ENCODE data around the gene GBF1.
"Not testable (repeated sequence)": the region's sequence is repeated elsewhere in the genome, so short reads cannot be mapped to it uniquely, and the experiment has no call there.

The GBF1 gene

GRCh38 chr10:102234888-102235597, 10.3 kb upstream of the GBF1 start:
- no peak for DNase-seq (ENCODE audit: low spot score)

- DNase-seq (ENCODE audit: low spot score), result no peak
Observed at GRCh38 chr10:102235598-102235920, 9.8 kb upstream of the GBF1 start.

- no peak for DNase-seq (ENCODE audit: low spot score)
Observed at GRCh38 chr10:102236006-102236405, 9.3 kb upstream of the GBF1 start.

GRCh38 chr10:102237711-102238252, 7.5 kb upstream of the GBF1 start:
- DNase-seq (ENCODE audit: low spot score), result no peak

- DNase-seq (ENCODE audit: low spot score), result no peak
Observed at GRCh38 chr10:102240467-102241031, 4.8 kb upstream of the GBF1 start.

- DNase-seq (ENCODE audit: low spot score), result no peak
Observed at GRCh38 chr10:102241032-102241443, 4.3 kb upstream of the GBF1 start.

DNA sequence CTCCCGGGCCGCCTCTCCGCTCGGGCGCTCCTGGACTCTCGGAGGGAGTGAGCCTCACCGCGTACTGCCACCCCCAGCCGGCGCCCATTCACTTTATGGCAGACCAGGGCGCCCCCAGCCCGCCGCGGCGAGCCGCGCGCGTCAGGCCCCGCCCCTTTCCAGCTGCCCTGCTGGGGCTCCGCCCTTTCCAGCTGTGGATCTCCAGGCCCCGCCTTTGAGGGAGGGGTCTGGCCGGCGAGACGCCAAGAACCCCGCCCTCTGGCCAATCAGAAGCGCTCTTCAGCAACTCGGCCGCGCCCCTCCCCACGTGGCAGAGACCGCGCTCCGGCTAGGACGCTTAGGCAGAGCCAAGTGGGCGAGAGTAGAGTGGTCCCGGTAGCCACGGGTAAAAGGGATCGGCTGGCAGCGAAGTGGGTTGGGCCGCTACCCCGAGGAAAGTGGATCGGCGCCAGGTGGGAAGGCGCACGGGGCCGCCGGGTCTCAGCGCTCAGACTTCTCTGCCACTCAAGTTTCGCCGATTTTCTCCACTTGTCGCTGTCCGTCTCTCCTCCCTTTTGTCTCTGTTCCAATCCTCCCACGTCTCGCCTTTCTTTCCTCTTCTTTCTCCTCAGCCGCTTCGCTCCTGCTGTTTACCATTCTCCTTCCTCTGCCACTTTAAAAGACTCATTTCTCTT, 3.8 kb upstream of the GBF1 start, which contains the start of gene PITX3:
TSS of gene PITX3 (minus strand) at position 69 of the 674 bp plus-strand sequence. CDS start 9,432 bp downstream, outside the sequence.
- peak; percentile 95 for DNase-seq (ENCODE audit: low spot score)

DNA sequence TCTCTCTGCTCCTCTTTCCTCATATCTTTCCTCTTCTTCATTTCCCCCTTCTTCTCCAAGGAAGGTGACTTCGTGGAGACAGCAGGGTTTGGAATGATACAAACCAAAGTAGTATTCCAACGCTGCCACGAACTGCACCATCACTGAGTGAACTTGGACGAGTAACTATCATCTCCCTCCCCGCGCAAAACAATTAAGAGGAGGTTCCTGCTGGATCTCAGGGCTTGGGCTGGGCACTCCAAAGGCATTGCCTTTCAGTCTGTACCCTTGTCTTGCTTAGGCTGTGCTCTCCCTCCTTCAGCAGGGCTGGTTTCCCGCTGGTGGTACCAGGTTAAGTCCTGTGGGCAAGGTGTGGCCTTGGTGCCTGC, 3.2 kb upstream of the GBF1 start:
- DNase-seq (ENCODE audit: low spot score), result no peak

- DNase-seq (ENCODE audit: low spot score), result no peak
Observed at GRCh38 chr10:102243309-102243708, 2.0 kb upstream of the GBF1 start.

DNA sequence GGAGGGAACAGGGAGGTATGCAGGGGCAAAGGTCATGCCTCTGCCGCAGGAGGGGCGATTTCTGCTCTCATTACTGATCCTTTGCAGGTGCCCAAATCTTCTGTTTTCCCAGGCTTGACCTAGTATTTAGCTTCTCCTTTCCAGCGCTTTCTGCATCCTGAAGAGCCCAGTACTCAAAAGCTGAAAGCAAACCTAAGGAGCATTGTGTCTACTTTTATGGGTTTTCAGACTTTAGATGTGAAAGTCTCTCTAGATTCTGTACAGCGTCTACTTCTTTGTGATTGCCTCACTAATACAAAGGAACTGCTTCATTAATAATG, 560 bp downstream of the GBF1 start:
- DNase-seq (ENCODE audit: low spot score), result no peak

- peak; percentile 18 for DNase-seq (ENCODE audit: low spot score)
Observed at GRCh38 chr10:102246261-102246660, 929 bp downstream of the GBF1 start.

- no peak for DNase-seq (ENCODE audit: low spot score)
Observed at GRCh38 chr10:102247734-102248133, 2.4 kb downstream of the GBF1 start.

DNA sequence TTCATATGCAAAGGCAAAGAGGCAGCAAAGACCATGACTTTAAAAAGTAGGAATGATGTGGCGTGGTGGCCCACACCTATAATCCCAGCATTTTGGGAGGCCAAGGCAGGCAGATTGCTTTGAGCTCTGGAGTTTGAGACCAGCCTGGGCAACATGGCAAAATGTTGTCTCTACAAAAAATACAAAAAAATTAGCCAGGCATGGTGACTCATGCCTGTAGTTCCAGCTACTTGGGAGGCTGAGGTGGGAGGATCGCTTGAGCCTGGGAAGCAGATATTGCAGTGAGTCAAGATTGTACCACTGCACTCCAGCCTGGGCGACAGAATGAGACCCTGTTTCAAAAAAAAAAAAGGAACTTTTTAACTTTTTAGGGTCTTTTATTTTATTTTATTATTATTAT, 7.2 kb downstream of the GBF1 start:
- DNase-seq (ENCODE audit: low spot score), result not testable (repeated sequence)

GRCh38 chr10:102254426-102254825, 9.1 kb downstream of the GBF1 start:
- DNase-seq (ENCODE audit: low spot score), result no peak

GRCh38 chr10:102255404-102255803, 10.1 kb downstream of the GBF1 start:
- no peak for DNase-seq (ENCODE audit: low spot score)

- no peak for DNase-seq (ENCODE audit: low spot score)
Observed at GRCh38 chr10:102261196-102261595, 15.9 kb downstream of the GBF1 start.

GRCh38 chr10:102261842-102262241, 16.5 kb downstream of the GBF1 start:
- no peak for DNase-seq (ENCODE audit: low spot score)

- DNase-seq (ENCODE audit: low spot score), result no peak
Observed at GRCh38 chr10:102262744-102263370, 17.5 kb downstream of the GBF1 start.

DNA sequence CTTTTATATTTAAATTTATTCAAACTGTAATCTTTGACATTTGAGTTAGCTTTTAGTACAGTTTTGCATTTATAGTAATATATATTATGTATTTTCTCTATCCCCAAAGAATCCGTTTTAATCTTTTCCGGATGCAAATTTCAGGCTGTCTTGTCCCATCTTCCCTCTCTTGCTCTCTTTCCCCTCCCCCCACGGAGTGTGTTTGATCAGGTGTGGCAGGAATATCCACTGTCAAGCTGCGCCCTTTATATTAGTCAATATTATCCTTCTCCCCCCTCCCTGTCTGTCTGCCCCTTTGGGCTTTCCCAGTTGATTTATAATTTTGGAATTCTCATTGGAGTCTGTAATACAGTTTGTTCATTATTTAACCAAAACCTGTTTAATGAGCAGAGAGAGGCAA, 19.0 kb downstream of the GBF1 start:
- DNase-seq (ENCODE audit: low spot score), result no peak

DNA sequence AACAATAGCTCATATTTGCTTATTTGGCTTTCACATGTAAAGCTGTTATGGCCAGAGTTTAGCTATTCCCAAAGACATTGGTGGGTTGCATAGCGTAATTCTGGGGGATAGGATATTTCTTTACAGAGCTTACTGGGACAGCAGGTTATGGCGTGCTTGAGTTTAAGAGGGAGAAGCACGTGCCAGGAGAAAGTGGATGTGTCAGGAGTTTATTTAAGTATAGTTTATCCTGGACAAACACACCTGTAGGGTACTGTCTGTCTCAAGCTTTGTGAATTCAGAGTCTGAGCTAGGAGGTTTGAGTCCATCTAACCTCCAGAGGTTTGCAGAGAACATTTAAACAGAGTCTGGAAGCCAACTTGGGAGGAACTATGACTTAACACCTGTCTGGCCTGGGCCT, 21.3 kb downstream of the GBF1 start:
- DNase-seq (ENCODE audit: low spot score), result no peak

GRCh38 chr10:102267748-102268147, 22.4 kb downstream of the GBF1 start:
- no peak for DNase-seq (ENCODE audit: low spot score)

DNA sequence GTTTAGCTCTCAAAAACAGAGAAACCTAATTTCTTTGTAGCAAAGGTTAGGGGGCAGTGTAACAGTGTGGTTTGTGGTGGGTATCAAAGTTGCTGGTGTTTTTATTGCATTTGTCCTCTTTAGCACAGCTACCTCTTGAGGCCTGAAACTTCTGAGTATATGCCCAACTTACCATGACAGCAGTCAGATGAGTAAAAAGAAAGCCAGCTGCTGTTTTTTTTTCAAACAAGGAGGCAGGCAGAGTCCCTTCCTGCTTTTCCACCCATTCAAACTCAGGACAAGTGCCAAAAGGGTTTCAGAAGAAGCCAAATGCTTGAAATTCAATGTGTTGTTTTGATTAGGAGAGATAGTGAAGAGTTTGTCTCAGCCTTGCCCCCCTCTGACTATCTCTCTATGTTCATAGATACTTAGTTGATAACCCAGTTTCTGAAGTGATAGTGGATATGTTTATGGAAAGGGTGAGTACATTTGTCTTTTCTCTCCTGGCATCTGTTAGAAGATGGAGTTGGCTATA, 23.1 kb downstream of the GBF1 start:
- no peak for DNase-seq (ENCODE audit: low spot score)

- DNase-seq (ENCODE audit: low spot score), result no peak
Observed at GRCh38 chr10:102269017-102269416, 23.7 kb downstream of the GBF1 start.
